ENCODE measurements around the gene SLC16A10.

The SLC16A10 gene

GRCh38 chr6:111147440-111147839 is 60.1 kb downstream of the SLC16A10 start:
- Histone ChIP-seq H3K4me1 (ENCODE audit: control insufficient read depth, insufficient read depth, low read length) (no peaks in the 10 kb centered on the region), H3K9ac (ENCODE audit: low read depth, low read length) (no peak overlapping the region), H3K27me3 (ENCODE audit: control insufficient read depth, insufficient read depth, low read length) (peaks cover 6% of the 10 kb centered on the region), H3K36me3 (ENCODE audit: insufficient read depth, low read length) (no peaks in the 10 kb centered on the region), H3K4me3 (ENCODE audit: low read length) (no peak overlapping the region), H3K9me3 (replicated peaks; ENCODE audit: low read length) (no peaks in the 10 kb centered on the region), H3K4me2 (ENCODE audit: low read length) (no peak overlapping the region)

GRCh38 chr6:111148110-111148509 is 60.8 kb downstream of the SLC16A10 start:
- no peaks in the 10 kb centered on the region for H3K9me3 ChIP-seq (replicated peaks; ENCODE audit: low read length)
- H3K36me3 ChIP-seq (ENCODE audit: insufficient read depth, low read length) = no peaks in the 10 kb centered on the region
- H3K4me1 ChIP-seq (ENCODE audit: control insufficient read depth, insufficient read depth, low read length) = no peaks in the 10 kb centered on the region
- no peak overlapping the region for H3K4me3 ChIP-seq (ENCODE audit: low read length)
- H3K9ac ChIP-seq (ENCODE audit: low read depth, low read length) = no peak overlapping the region
- H3K4me2 ChIP-seq (ENCODE audit: low read length) = no peak overlapping the region
- H3K27me3 ChIP-seq (ENCODE audit: control insufficient read depth, insufficient read depth, low read length) = peaks cover 12% of the 10 kb centered on the region

DNA sequence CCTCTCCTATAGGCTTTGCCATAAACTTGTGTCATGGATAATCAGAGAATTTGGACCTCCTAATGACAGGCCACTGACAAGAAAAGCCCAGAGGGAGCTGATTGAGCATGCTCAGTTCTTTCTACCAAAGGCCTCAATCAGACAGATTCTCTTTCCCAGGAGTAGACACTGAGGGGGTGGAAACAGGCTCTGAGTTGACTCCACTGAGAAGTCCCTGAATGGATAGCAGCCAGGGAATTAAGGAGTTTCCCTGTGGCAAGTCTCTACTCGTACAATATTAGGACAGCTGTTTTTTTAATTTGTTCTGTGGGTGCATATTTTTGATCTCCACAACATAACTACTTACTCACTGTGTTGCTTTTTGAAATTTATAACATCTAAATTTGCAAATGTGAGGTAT is 63.3 kb downstream of the SLC16A10 start:
- no peaks in the 10 kb centered on the region for H3K36me3 ChIP-seq (ENCODE audit: insufficient read depth, low read length)
- peaks cover 12% of the 10 kb centered on the region for H3K27me3 ChIP-seq (ENCODE audit: control insufficient read depth, insufficient read depth, low read length)
- H3K4me1 ChIP-seq (ENCODE audit: control insufficient read depth, insufficient read depth, low read length) = no peaks in the 10 kb centered on the region
- no peak overlapping the region for H3K4me2 ChIP-seq (ENCODE audit: low read length)
- H3K9ac ChIP-seq (ENCODE audit: low read depth, low read length) = no peak overlapping the region
- H3K4me3 ChIP-seq (ENCODE audit: low read length) = no peak overlapping the region
- H3K9me3 ChIP-seq (replicated peaks; ENCODE audit: low read length) = no peaks in the 10 kb centered on the region

DNA sequence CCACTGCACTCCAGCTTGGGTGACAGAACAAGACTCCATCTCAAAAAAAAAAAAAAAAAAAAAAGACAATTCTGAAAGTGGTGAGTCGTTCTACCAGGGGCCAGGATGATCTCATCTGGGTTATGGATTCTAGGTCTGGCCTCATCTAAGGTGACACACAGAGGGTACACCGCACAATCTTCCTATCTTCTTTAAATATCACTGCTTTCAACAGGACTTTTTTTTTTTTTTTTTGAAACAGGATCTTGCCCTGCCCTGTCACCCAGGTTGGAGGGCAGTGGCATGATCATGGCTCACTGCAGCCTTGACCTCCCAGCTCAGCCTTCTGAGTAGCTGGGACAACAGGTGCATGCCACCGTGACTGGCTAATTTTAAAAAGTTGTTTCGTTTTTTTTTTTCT is 67.7 kb downstream of the SLC16A10 start:
- Histone ChIP-seq H3K9me3 (replicated peaks; ENCODE audit: low read length) (no peaks in the 10 kb centered on the region), H3K36me3 (ENCODE audit: insufficient read depth, low read length) (no peaks in the 10 kb centered on the region), H3K27me3 (ENCODE audit: control insufficient read depth, insufficient read depth, low read length) (peaks cover 19% of the 10 kb centered on the region), H3K9ac (ENCODE audit: low read depth, low read length) (no peak overlapping the region), H3K4me1 (ENCODE audit: control insufficient read depth, insufficient read depth, low read length) (no peaks in the 10 kb centered on the region), H3K4me2 (ENCODE audit: low read length) (no peak overlapping the region), H3K4me3 (ENCODE audit: low read length) (no peak overlapping the region)

DNA sequence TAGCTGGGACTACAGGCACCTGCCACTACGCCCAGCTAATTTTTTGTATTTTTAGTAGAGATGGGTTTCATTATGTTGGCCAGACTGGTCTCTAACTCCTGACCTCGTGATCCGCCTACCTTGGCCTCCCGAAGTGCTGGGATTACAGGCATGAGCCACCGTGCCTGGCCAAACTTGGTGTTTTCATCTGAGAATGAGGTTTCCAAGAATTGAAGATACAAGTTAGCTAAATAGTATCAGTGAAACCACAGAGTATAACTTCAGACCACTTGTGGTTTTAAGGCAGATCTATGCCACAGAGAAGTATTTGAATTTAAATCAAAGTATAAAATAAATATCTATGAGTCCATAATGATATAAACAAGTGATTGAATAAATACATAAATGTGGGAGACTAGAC is 70.1 kb downstream of the SLC16A10 start:
- Histone ChIP-seq H3K9me3 (replicated peaks; ENCODE audit: low read length) (no peaks in the 10 kb centered on the region), H3K27me3 (ENCODE audit: control insufficient read depth, insufficient read depth, low read length) (peaks cover 13% of the 10 kb centered on the region), H3K4me1 (ENCODE audit: control insufficient read depth, insufficient read depth, low read length) (no peaks in the 10 kb centered on the region), H3K9ac (ENCODE audit: low read depth, low read length) (no peak overlapping the region), H3K36me3 (ENCODE audit: insufficient read depth, low read length) (no peaks in the 10 kb centered on the region), H3K4me3 (ENCODE audit: low read length) (no peak overlapping the region), H3K4me2 (ENCODE audit: low read length) (no peak overlapping the region)

DNA sequence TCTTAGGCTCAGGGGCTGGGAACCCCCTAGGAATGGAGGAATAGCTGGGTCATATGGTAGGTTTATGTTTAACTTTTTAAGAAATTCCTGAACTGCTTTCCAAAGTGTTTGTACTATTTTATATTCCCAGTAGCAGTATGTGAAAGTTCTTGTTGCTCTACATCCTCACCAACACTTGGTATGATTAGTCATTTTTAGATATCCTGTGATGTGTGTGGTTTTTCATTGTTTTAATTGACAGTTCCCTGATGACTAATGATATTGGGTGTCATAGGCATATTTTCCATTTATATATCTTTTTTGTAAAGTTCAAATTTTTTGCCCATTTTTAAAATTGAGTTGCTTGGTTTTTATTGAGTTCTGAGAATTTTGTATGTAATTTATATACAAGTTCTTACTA is 72.3 kb downstream of the SLC16A10 start:
- H3K4me3 ChIP-seq (ENCODE audit: low read length) = no peak overlapping the region
- H3K36me3 ChIP-seq (ENCODE audit: insufficient read depth, low read length) = no peaks in the 10 kb centered on the region
- no peaks in the 10 kb centered on the region for H3K4me1 ChIP-seq (ENCODE audit: control insufficient read depth, insufficient read depth, low read length)
- no peak overlapping the region for H3K9ac ChIP-seq (ENCODE audit: low read depth, low read length)
- no peaks in the 10 kb centered on the region for H3K9me3 ChIP-seq (replicated peaks; ENCODE audit: low read length)
- H3K4me2 ChIP-seq (ENCODE audit: low read length) = no peak overlapping the region
- H3K27me3 ChIP-seq (ENCODE audit: control insufficient read depth, insufficient read depth, low read length) = peaks cover 7% of the 10 kb centered on the region

DNA sequence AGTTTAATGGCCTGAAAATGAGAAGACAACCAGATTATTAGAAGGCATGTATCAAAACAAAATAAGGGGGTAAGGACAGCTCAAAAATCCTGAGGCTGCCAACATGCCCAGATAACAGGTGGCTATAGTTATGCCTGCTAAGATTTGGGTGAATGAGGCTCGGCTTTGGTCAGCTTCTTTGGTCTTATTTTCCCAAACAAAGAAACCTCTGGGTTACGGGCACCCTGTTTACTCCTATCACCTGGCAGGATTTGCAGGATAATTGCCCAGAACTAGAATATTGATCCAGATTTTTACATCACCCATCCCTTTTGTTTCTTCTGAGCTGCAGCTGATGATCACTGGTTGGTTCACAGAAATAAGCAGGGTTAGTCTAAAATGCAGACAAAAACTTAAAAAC is 74.3 kb downstream of the SLC16A10 start:
- Histone ChIP-seq H3K4me1 (ENCODE audit: control insufficient read depth, insufficient read depth, low read length) (no peaks in the 10 kb centered on the region), H3K36me3 (ENCODE audit: insufficient read depth, low read length) (no peaks in the 10 kb centered on the region), H3K27me3 (ENCODE audit: control insufficient read depth, insufficient read depth, low read length) (peaks cover 3% of the 10 kb centered on the region), H3K9ac (ENCODE audit: low read depth, low read length) (no peak overlapping the region), H3K9me3 (replicated peaks; ENCODE audit: low read length) (no peaks in the 10 kb centered on the region), H3K4me3 (ENCODE audit: low read length) (no peak overlapping the region), H3K4me2 (ENCODE audit: low read length) (no peak overlapping the region)

DNA sequence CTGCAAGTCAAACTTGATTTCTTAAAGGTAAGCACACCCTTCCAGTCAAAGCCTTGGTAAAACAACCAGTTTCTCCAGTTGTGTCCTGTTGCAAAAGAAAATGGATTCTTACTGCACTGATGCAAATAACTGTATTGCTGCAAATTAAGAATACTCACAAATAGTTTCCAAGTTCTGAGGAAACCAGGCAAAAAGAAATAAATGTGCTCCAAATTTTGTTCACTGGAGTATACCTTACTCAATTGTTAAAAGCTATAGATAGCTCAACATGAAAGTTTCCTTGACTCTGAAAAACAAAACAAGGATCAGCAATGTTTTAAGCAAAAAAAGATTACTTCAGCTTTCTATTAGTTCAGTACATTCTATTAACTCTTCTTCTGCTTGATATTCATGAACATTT is 75.2 kb downstream of the SLC16A10 start:
- Histone ChIP-seq H3K9me3 (replicated peaks; ENCODE audit: low read length) (no peaks in the 10 kb centered on the region), H3K4me2 (ENCODE audit: low read length) (no peak overlapping the region), H3K27me3 (ENCODE audit: control insufficient read depth, insufficient read depth, low read length) (peaks cover 9% of the 10 kb centered on the region), H3K9ac (ENCODE audit: low read depth, low read length) (no peak overlapping the region), H3K4me3 (ENCODE audit: low read length) (no peak overlapping the region), H3K36me3 (ENCODE audit: insufficient read depth, low read length) (no peaks in the 10 kb centered on the region), H3K4me1 (ENCODE audit: control insufficient read depth, insufficient read depth, low read length) (no peaks in the 10 kb centered on the region)

GRCh38 chr6:111171577-111172400 is 84.5 kb downstream of the SLC16A10 start:
- no peak overlapping the region for H3K9ac ChIP-seq (ENCODE audit: low read depth, low read length)
- no peaks in the 10 kb centered on the region for H3K36me3 ChIP-seq (ENCODE audit: insufficient read depth, low read length)

GRCh38 chr6:111172563-111172962 is 85.3 kb downstream of the SLC16A10 start:
- H3K9ac ChIP-seq (ENCODE audit: low read depth, low read length) = no peak overlapping the region
- no peak overlapping the region for H3K4me3 ChIP-seq (ENCODE audit: low read length)
- H3K4me1 ChIP-seq (ENCODE audit: control insufficient read depth, insufficient read depth, low read length) = no peaks in the 10 kb centered on the region
- peaks cover 3% of the 10 kb centered on the region for H3K27me3 ChIP-seq (ENCODE audit: control insufficient read depth, insufficient read depth, low read length)
- H3K9me3 ChIP-seq (replicated peaks; ENCODE audit: low read length) = no peaks in the 10 kb centered on the region
- no peaks in the 10 kb centered on the region for H3K36me3 ChIP-seq (ENCODE audit: insufficient read depth, low read length)
- H3K4me2 ChIP-seq (ENCODE audit: low read length) = no peak overlapping the region

More at GRCh38 chr6:111171577-111172400, 84.5 kb downstream of the SLC16A10 start:
- Histone ChIP-seq H3K27me3 (ENCODE audit: control insufficient read depth, insufficient read depth, low read length) (peaks cover 9% of the 10 kb centered on the region), H3K4me1 (ENCODE audit: control insufficient read depth, insufficient read depth, low read length) (no peaks in the 10 kb centered on the region), H3K9me3 (replicated peaks; ENCODE audit: low read length) (no peaks in the 10 kb centered on the region), H3K4me3 (ENCODE audit: low read length) (no peak overlapping the region), H3K4me2 (ENCODE audit: low read length) (no peak overlapping the region)

DNA sequence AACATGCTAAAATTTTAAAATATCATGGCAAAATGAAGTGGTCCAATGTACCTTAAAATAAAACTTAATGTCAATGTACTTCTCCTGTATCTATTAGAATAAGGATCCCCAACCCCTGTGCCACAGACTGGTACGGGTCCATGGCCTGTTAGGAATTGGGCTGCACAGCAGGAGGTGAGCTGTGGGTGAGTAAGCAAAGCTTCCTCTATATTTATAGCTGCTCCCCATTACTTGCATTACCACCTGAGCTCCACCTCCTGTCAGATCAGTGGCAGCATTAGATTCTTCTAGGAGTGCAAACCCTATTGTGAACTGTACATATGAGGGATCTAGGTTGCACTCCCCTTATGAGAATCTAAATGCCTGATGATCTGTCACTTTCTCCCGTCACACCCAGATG is 86.0 kb downstream of the SLC16A10 start:
- H3K4me2 ChIP-seq (ENCODE audit: low read length) = no peak overlapping the region
- H3K4me3 ChIP-seq (ENCODE audit: low read length) = no peak overlapping the region
- no peaks in the 10 kb centered on the region for H3K9me3 ChIP-seq (replicated peaks; ENCODE audit: low read length)
- H3K4me1 ChIP-seq (ENCODE audit: control insufficient read depth, insufficient read depth, low read length) = no peaks in the 10 kb centered on the region
- H3K9ac ChIP-seq (ENCODE audit: low read depth, low read length) = no peak overlapping the region
- H3K36me3 ChIP-seq (ENCODE audit: insufficient read depth, low read length) = no peaks in the 10 kb centered on the region
- peaks cover 3% of the 10 kb centered on the region for H3K27me3 ChIP-seq (ENCODE audit: control insufficient read depth, insufficient read depth, low read length)

GRCh38 chr6:111173946-111174345 is 86.6 kb downstream of the SLC16A10 start:
- peaks cover 3% of the 10 kb centered on the region for H3K27me3 ChIP-seq (ENCODE audit: control insufficient read depth, insufficient read depth, low read length)
- no peak overlapping the region for H3K9ac ChIP-seq (ENCODE audit: low read depth, low read length)
- H3K4me1 ChIP-seq (ENCODE audit: control insufficient read depth, insufficient read depth, low read length) = no peaks in the 10 kb centered on the region
- no peak overlapping the region for H3K4me2 ChIP-seq (ENCODE audit: low read length)
- H3K36me3 ChIP-seq (ENCODE audit: insufficient read depth, low read length) = no peaks in the 10 kb centered on the region
- no peaks in the 10 kb centered on the region for H3K9me3 ChIP-seq (replicated peaks; ENCODE audit: low read length)
- H3K4me3 ChIP-seq (ENCODE audit: low read length) = no peak overlapping the region

All from skeletal muscle satellite cell (primary cell).